ENCODE measurements around the gene SHH. TPM values are rescaled to one million over a fixed set of nuclear protein-coding genes. Genes with fewer than 3 reads are reported as not detected.

The SHH gene
- polyA plus RNA-seq, 1 donor from 2014 or later, result 1.5 TPM

DNA sequence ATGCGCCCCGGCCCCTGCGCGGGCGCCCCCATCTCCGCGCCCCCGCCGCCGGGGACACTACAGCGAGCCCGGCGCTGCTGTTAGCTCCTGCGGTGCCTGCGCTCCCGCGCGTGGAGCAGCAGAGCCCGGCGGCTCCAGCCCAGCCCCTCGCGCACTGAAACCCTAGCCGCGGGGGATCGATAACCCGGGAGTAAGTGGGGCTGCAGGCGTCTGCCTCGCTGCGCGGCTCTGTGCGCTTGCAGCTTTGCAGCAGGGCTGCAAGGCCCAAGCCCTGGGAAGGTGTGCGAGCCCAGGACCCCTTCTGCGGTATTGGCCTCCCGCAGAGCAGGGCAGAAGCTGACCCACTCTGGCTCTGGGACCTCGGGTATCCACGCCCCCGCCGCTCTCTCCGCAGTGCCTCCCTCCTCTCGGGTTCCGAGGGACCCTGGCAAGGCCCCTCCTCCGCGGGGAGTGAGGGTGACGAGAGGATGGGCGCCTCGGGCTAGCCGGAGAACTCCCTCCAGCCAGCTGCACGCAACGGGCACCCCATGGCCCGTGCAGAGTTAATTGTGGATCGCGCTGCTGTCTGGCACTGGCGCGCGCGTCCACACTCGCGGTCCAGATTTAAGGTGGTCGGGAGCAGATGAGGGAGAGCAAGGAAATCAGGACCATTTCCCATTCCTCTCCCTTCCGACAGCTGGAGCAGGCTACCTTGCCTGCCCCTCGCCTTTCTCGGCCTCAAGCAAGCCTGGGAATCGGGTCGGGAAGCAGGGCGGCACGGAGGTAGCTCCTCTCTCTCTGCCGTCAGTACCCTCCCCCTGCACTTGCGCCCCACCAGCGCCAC lies 2.1 kb downstream of the SHH start:
- Histone ChIP-seq H3K9me3 (ENCODE audit: low read length) (no peaks in the 10 kb centered on the region), H3K79me2 (replicated peaks; ENCODE audit: insufficient read depth, low read length) (no peaks in the 10 kb centered on the region), H2AFZ (ENCODE audit: low read depth, low read length) (no peak overlapping the region), H4K20me1 (ENCODE audit: insufficient read depth) (no peaks in the 10 kb centered on the region), H3F3A (ENCODE audit: insufficient read depth, low read length, poor library complexity, severe bottlenecking) (no peaks in the 10 kb centered on the region), H3K4me2 (ENCODE audit: low read length) (peak overlapping the region; percentile 23), H3K36me3 (ENCODE audit: insufficient read depth, low read length) (no peaks in the 10 kb centered on the region), H3K4me3 (ENCODE audit: low read length) (peak overlapping the region; percentile 67), H3K27me3 (ENCODE audit: insufficient read depth, low read depth, low read length) (peaks cover 93% of the 10 kb centered on the region), H3K9me2 (ENCODE audit: insufficient read depth, low read length) (no peaks in the 10 kb centered on the region), H3K27ac (ENCODE audit: low read length) (no peak overlapping the region), H3K9ac (ENCODE audit: low read length) (no peak overlapping the region)
- TF ChIP-seq EZH2 (IDR thresholded peaks at IDR 0.05; ENCODE audit: borderline replicate concordance, insufficient read depth, low read length, poor library complexity, severe bottlenecking) (peak; percentile 90), RAD21 (conservative IDR thresholded peaks at IDR 0.05) (no peak), MXI1 (conservative IDR thresholded peaks at IDR 0.05; ENCODE audit: poor library complexity, severe bottlenecking) (no peak)
- TF ChIP-seq, protein P1, sequence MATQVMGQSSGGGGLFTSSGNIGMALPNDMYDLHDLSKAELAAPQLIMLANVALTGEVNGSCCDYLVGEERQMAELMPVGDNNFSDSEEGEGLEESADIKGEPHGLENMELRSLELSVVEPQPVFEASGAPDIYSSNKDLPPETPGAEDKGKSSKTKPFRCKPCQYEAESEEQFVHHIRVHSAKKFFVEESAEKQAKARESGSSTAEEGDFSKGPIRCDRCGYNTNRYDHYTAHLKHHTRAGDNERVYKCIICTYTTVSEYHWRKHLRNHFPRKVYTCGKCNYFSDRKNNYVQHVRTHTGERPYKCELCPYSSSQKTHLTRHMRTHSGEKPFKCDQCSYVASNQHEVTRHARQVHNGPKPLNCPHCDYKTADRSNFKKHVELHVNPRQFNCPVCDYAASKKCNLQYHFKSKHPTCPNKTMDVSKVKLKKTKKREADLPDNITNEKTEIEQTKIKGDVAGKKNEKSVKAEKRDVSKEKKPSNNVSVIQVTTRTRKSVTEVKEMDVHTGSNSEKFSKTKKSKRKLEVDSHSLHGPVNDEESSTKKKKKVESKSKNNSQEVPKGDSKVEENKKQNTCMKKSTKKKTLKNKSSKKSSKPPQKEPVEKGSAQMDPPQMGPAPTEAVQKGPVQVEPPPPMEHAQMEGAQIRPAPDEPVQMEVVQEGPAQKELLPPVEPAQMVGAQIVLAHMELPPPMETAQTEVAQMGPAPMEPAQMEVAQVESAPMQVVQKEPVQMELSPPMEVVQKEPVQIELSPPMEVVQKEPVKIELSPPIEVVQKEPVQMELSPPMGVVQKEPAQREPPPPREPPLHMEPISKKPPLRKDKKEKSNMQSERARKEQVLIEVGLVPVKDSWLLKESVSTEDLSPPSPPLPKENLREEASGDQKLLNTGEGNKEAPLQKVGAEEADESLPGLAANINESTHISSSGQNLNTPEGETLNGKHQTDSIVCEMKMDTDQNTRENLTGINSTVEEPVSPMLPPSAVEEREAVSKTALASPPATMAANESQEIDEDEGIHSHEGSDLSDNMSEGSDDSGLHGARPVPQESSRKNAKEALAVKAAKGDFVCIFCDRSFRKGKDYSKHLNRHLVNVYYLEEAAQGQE (IDR thresholded peaks at IDR 0.05; ENCODE audit: borderline replicate concordance), result no peak

DNA sequence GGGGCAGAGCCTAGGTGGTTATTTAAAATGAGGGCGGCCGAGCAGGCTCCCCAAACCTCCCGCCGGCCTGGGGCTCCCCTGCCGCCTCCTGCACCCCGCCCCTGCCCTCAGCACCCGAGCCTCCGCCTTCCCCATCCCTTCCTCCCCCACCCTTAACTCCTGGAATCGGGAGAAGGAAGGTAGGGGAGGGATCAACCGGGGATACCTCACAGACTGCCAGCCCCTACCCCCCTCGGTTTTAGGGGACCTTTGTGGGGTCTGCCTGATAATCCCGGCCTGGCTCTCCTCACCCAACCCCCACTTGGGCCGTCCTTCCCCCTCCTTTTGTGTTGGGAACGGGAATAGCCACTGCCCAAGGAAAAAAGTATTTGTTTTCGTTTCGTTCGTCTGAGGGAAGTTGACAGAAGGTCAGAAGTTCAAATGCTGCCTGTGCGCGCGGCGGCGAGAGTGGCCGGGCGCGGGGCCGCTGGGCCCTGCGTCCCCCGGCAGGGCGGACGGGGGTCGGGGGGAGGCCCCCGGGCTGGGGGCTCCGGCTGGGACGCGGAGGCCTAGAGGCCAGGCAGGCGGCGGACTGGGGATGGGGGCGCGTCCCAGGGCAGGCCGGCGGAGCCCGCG lies 2.8 kb downstream of the SHH start:
- no peaks in the 10 kb centered on the region for H3K36me3 ChIP-seq (ENCODE audit: insufficient read depth, low read length)
- H3K9ac ChIP-seq (ENCODE audit: low read length), result no peak overlapping the region
- no peaks in the 10 kb centered on the region for H4K20me1 ChIP-seq (ENCODE audit: insufficient read depth)
- no peaks in the 10 kb centered on the region for H3K79me2 ChIP-seq (replicated peaks; ENCODE audit: insufficient read depth, low read length)
- H3K4me3 ChIP-seq (ENCODE audit: low read length), result peak overlapping the region; percentile 60
- H3F3A ChIP-seq (ENCODE audit: insufficient read depth, low read length, poor library complexity, severe bottlenecking), result no peaks in the 10 kb centered on the region
- TF ChIP-seq, protein P2, sequence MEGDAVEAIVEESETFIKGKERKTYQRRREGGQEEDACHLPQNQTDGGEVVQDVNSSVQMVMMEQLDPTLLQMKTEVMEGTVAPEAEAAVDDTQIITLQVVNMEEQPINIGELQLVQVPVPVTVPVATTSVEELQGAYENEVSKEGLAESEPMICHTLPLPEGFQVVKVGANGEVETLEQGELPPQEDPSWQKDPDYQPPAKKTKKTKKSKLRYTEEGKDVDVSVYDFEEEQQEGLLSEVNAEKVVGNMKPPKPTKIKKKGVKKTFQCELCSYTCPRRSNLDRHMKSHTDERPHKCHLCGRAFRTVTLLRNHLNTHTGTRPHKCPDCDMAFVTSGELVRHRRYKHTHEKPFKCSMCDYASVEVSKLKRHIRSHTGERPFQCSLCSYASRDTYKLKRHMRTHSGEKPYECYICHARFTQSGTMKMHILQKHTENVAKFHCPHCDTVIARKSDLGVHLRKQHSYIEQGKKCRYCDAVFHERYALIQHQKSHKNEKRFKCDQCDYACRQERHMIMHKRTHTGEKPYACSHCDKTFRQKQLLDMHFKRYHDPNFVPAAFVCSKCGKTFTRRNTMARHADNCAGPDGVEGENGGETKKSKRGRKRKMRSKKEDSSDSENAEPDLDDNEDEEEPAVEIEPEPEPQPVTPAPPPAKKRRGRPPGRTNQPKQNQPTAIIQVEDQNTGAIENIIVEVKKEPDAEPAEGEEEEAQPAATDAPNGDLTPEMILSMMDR (IDR thresholded peaks at IDR 0.05; ENCODE audit: poor library complexity, severe bottlenecking), result no peak
- peak; percentile 7 for TF ChIP-seq EZH2 (IDR thresholded peaks at IDR 0.05; ENCODE audit: borderline replicate concordance, insufficient read depth, low read length, poor library complexity, severe bottlenecking)
- H2AFZ ChIP-seq (ENCODE audit: low read depth, low read length), result no peak overlapping the region
- no peak overlapping the region for H3K4me2 ChIP-seq (ENCODE audit: low read length)
- no peak overlapping the region for H3K27ac ChIP-seq (ENCODE audit: low read length)
- no peaks in the 10 kb centered on the region for H3K9me3 ChIP-seq (ENCODE audit: low read length)
- H3K9me2 ChIP-seq (ENCODE audit: insufficient read depth, low read length), result no peaks in the 10 kb centered on the region
- peaks cover 93% of the 10 kb centered on the region for H3K27me3 ChIP-seq (ENCODE audit: insufficient read depth, low read depth, low read length)
